ENCODE results near the gene EFNB1. TPM values are rescaled to one million over a fixed set of nuclear protein-coding genes. Genes with fewer than 3 reads are reported as not detected.
"Not testable (repeated sequence)": the region's sequence is repeated elsewhere in the genome, so short reads cannot be mapped to it uniquely, and the experiment has no call there.

The EFNB1 gene
- total and polyA plus RNA-seq, 10 of the 15 experiments (the other 5 are each of a cell fraction or from before 2014, with no cell fraction given): 0.02 to 1.0 (median 0.81) TPM; not detected in 1

GRCh38 chrX:68795741-68796140, 33.1 kb upstream of the EFNB1 start:
- DNase-seq (ENCODE audit: low read depth, low spot score) (no peak), ATAC-seq (no peak), FAIRE-seq (no peak)
- 16% methylated on average over 3 of the region's 3 CpGs for WGBS (ENCODE audit: insufficient coverage, insufficient replicate concordance, low lambda C conversion rate, missing lambda C conversion rate)
- Histone ChIP-seq H3K27ac (ENCODE audit: control insufficient read depth, insufficient read depth) (no peak overlapping the region), H3K9me3 (replicated peaks; ENCODE audit: control insufficient read depth, insufficient read depth, low read length) (no peaks in the 10 kb centered on the region; the same call in 1 of the 3 replicates), H3K79me2 (ENCODE audit: control insufficient read depth, insufficient read depth, low read length) (no peaks in the 10 kb centered on the region), H2AFZ (ENCODE audit: control insufficient read depth, low read depth, low read length) (no peak overlapping the region), H3K27me3 (replicated peaks in 1 of 2; ENCODE audit: control insufficient read depth in 2 of 2, insufficient read depth in 2 of 2, low read length in 1 of 2) (no peaks in the 10 kb centered on the region), H3K36me3 (ENCODE audit: control insufficient read depth in 2 of 2, insufficient read depth in 2 of 2, low read length in 1 of 2) (no peaks in the 10 kb centered on the region), H3K4me1 (ENCODE audit: control insufficient read depth, insufficient read depth, low read length) (no peaks in the 10 kb centered on the region), H3K4me3 (no peak overlapping the region), H3K9ac (ENCODE audit: control insufficient read depth, insufficient read depth, low read length) (no peak overlapping the region), H4K20me1 (ENCODE audit: control insufficient read depth, insufficient read depth) (no peaks in the 10 kb centered on the region), H3K4me2 (ENCODE audit: control insufficient read depth, insufficient read depth) (no peak overlapping the region)
- ChIA-PET CTCF (no interaction called here), SMC1A (ENCODE audit: uncharacterized antibody, unreplicated experiment) (no interaction called here), RAD21 (ENCODE audit: unreplicated experiment) (no interaction called here), POLR2A (no interaction called here)
- in situ Hi-C loops (cut with MboI) (no loop called here), intact Hi-C loops (cut with micrococcal nuclease; ENCODE audit: unreplicated experiment) (no loop called here)
- no TSS peak for BruUV-seq (replicated peaks)
- TF ChIP-seq MXI1 (IDR thresholded peaks at IDR 0.05; ENCODE audit: low read depth, low read length) (no peak), ESRRA (IDR thresholded peaks at IDR 0.05; ENCODE audit: low read length) (no peak), USF2 (IDR thresholded peaks at IDR 0.05; ENCODE audit: borderline replicate concordance, low read depth, low read length) (no peak), CTCF (IDR thresholded peaks at IDR 0.05 in 2 of 3, conservative IDR thresholded peaks at IDR 0.05 in 1 of 3; ENCODE audit: control insufficient read depth in 2 of 3, extremely low read depth in 1 of 3, insufficient read depth in 1 of 3, low read depth in 3 of 3, low read length in 3 of 3) (no peak), BCLAF1 (IDR thresholded peaks at IDR 0.05) (no peak), RUNX3 (IDR thresholded peaks at IDR 0.05; ENCODE audit: low read length) (no peak), CREM (IDR thresholded peaks at IDR 0.05; ENCODE audit: low read depth) (no peak), SIN3A (IDR thresholded peaks at IDR 0.05; ENCODE audit: low read depth, low read length) (no peak), POLR2AphosphoS5 (IDR thresholded peaks at IDR 0.05; ENCODE audit: low read length) (no peak), LARP7 (IDR thresholded peaks at IDR 0.05) (no peak), ETV6 (conservative IDR thresholded peaks at IDR 0.05 in 1 of 2, IDR thresholded peaks at IDR 0.05 in 1 of 2; ENCODE audit: borderline replicate concordance in 1 of 2, low read depth in 1 of 2) (no peak)

- H3K79me2 ChIP-seq (ENCODE audit: control insufficient read depth, insufficient read depth, low read length); H4K20me1 ChIP-seq (ENCODE audit: control insufficient read depth, insufficient read depth); intact Hi-C loops (cut with micrococcal nuclease; ENCODE audit: unreplicated experiment); H3K36me3 ChIP-seq (ENCODE audit: control insufficient read depth in 2 of 2, insufficient read depth in 2 of 2, low read length in 1 of 2); BruUV-seq (replicated peaks); H3K27me3 ChIP-seq (replicated peaks in 1 of 2; ENCODE audit: control insufficient read depth in 2 of 2, insufficient read depth in 2 of 2, low read length in 1 of 2); H3K9ac ChIP-seq (ENCODE audit: control insufficient read depth, insufficient read depth, low read length); RAD21 ChIA-PET (ENCODE audit: unreplicated experiment); ATAC-seq; CTCF ChIA-PET; H3K4me3 ChIP-seq; POLR2A ChIA-PET; in situ Hi-C loops (cut with MboI); H3K4me1 ChIP-seq (ENCODE audit: control insufficient read depth, insufficient read depth, low read length); H2AFZ ChIP-seq (ENCODE audit: control insufficient read depth, low read depth, low read length); H3K9me3 ChIP-seq (replicated peaks; ENCODE audit: control insufficient read depth, insufficient read depth, low read length); H3K4me2 ChIP-seq (ENCODE audit: control insufficient read depth, insufficient read depth); FAIRE-seq; SMC1A ChIA-PET (ENCODE audit: uncharacterized antibody, unreplicated experiment); DNase-seq (ENCODE audit: low read depth, low spot score); H3K27ac ChIP-seq (ENCODE audit: control insufficient read depth, insufficient read depth): not testable (repeated sequence)
Measured at GRCh38 chrX:68798400-68798799, 30.4 kb upstream of the EFNB1 start.
